22Rv1 (cell line): ENCODE data around the gene ZNF275.
"Not testable (repeated sequence)": the region's sequence is repeated elsewhere in the genome, so short reads cannot be mapped to it uniquely, and the experiment has no call there.

Source experiments
- CTCF ChIP-seq: fragments of 450-650 bp; IDR thresholded peaks from 2 replicates; pipeline ENCODE4 v1.5.1; 2017; ENCODE audit warnings: mild to moderate bottlenecking
- ZFX ChIP-seq: fragments of 450-650 bp; IDR thresholded peaks from 2 replicates; pipeline ENCODE4 v1.6.1; 2017; ENCODE audit warnings: antibody characterized with exemption, borderline replicate concordance

GRCh38 chrX:153288807-153289206 lies 45.1 kb upstream of the ZNF275 start:
- TF ChIP-seq CTCF, ZFX: not testable (repeated sequence)
